ENCODE measurements around the gene SCO2. TPM values are rescaled to one million over a fixed set of nuclear protein-coding genes. Genes with fewer than 3 reads are reported as not detected.

Gene SCO2
- total RNA-seq, 1 experiment from 2014 or later = 1.2 TPM

GRCh38 chr22:50481045-50481439 lies 44.4 kb downstream of the SCO2 start:
- no peak for DNase-seq
- Histone ChIP-seq H3K27me3 (ENCODE audit: control insufficient read depth, insufficient read depth, low read length) (peaks cover 17% of the 10 kb centered on the region), H3K36me3 (replicated peaks; ENCODE audit: control insufficient read depth, insufficient read depth, low read length) (no peaks in the 10 kb centered on the region; the same call in 1 of the 2 replicates), H3K4me3 (ENCODE audit: insufficient read depth, low read depth, low read length) (peak overlapping the region; percentile 71)

- Histone ChIP-seq H3K27me3 (ENCODE audit: control insufficient read depth, insufficient read depth, low read length) (peaks cover 17% of the 10 kb centered on the region), H3K4me3 (ENCODE audit: insufficient read depth, low read depth, low read length) (no peak overlapping the region), H3K36me3 (replicated peaks; ENCODE audit: control insufficient read depth, insufficient read depth, low read length) (no peaks in the 10 kb centered on the region; the same call in 1 of the 2 replicates)
- no peak for DNase-seq
Measured at GRCh38 chr22:50479721-50480120, 45.7 kb downstream of the SCO2 start.

DNA sequence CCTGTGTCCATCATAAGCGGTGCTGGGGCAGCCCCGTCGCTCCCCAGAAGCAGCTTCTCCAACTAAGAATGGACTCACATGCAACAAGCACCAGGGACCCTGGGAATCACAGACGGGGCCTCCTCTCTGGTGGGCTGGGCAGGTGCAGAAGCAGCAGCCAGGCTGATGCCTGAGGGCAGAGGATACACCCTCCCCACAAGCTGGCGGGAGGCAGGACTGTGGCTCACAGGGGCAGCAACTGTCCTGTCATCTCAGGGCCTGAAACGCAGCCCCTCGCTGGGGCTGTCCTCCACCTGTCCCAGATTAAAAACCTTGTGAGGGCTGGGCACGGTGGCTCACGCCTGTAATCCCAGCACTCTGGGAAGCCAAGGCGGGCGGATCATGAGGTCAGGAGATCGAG lies 47.5 kb downstream of the SCO2 start:
- Histone ChIP-seq H3K4me3 (ENCODE audit: insufficient read depth, low read depth, low read length) (no peak overlapping the region), H3K36me3 (replicated peaks; ENCODE audit: control insufficient read depth, insufficient read depth, low read length) (no peaks in the 10 kb centered on the region; the same call in 1 of the 2 replicates), H3K27me3 (ENCODE audit: control insufficient read depth, insufficient read depth, low read length) (peaks cover 17% of the 10 kb centered on the region)
- DNase-seq = no peak

DNA sequence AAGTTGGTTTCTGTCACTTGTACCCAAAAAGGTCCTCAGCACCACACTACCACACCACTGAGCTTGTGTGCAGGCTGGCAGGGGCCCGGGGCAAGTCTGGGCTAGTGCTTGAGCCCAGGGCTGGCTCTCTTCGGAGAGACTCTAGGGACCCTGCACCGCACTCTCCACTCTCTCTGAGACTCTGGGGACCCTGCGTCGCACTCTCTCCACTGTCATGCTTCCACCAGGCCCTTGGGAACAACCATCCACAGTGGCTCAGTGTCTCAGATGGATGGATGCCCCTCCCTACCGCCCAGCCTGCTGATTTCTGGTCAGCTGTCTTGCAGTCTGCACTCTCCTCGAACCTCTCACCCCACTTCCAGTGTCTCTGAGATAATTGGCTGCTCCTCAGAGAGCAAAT lies 48.5 kb downstream of the SCO2 start:
- H3K27me3 ChIP-seq (ENCODE audit: control insufficient read depth, insufficient read depth, low read length) = peaks cover 17% of the 10 kb centered on the region
- H3K4me3 ChIP-seq (ENCODE audit: insufficient read depth, low read depth, low read length) = no peak overlapping the region
- no peaks in the 10 kb centered on the region; the same call in 1 of the 2 replicates for H3K36me3 ChIP-seq (replicated peaks; ENCODE audit: control insufficient read depth, insufficient read depth, low read length)
- DNase-seq = no peak

GRCh38 chr22:50475652-50476002 lies 49.8 kb downstream of the SCO2 start:
- no peak for DNase-seq
- Histone ChIP-seq H3K4me3 (ENCODE audit: insufficient read depth, low read depth, low read length) (no peak overlapping the region), H3K27me3 (ENCODE audit: control insufficient read depth, insufficient read depth, low read length) (peaks cover 11% of the 10 kb centered on the region), H3K36me3 (replicated peaks; ENCODE audit: control insufficient read depth, insufficient read depth, low read length) (no peaks in the 10 kb centered on the region; the same call in 1 of the 2 replicates)

DNA sequence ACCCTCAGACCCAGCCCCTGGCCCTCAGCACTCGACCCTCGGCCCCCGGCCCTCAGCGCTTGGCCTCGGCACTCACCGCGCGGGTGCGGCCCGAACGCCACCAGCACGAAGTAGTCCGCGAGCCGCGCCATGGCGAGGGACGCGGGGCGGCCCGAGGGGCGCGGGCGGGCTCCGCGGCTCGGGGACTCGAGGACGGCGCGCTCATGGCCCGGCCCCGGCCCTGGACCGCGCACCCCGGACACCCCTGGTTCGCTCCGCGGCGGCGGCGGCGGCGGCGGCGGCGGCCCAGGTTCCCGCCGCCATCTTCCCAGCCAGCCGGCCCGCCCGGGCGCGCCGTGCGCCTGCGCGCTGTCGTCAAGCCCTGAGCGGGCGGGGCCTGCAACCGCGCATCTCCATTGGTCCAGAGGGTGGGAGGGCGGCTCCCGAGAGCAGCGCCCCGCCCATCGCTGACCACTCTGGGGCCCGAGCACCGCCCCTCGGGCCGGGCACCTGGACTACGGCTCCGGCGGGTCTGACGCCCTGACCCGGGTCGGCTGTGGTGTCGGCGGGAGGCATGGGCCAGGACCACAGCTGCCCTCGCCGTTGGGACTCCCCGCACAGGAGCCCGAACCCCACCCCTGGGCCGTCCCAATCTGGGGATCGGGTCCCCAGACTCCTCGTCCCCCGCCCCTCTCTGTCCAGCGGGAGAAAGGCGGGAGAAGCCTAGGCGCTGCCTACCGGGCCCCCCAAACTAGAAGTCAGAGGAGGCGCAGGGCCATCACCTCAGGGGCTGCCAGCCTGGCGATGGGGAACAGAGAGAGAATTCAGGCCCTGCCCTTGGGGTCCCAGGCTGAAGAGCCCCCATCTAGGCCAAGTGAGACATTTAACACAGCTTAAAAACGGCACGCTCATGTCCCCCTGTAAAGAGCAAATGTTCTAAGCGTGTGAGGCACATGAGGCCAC lies 50.4 kb downstream of the SCO2 start, which contains the start of gene SBF1:
Gene SBF1, minus strand, starts transcription at position 326 of the 942 bp plus-strand sequence. Its CDS starts 195 bp downstream, at position 131.
- peak within 1 kb of the TSS; percentile 62 for H3K4me3 ChIP-seq (ENCODE audit: insufficient read depth, low read depth, low read length)
- peak; percentile 100 for DNase-seq
- no peaks in the 10 kb centered on the region; the same call in 1 of the 2 replicates for H3K36me3 ChIP-seq (replicated peaks; ENCODE audit: control insufficient read depth, insufficient read depth, low read length)
- peaks cover 5% of the 10 kb centered on the region for H3K27me3 ChIP-seq (ENCODE audit: control insufficient read depth, insufficient read depth, low read length)

DNA sequence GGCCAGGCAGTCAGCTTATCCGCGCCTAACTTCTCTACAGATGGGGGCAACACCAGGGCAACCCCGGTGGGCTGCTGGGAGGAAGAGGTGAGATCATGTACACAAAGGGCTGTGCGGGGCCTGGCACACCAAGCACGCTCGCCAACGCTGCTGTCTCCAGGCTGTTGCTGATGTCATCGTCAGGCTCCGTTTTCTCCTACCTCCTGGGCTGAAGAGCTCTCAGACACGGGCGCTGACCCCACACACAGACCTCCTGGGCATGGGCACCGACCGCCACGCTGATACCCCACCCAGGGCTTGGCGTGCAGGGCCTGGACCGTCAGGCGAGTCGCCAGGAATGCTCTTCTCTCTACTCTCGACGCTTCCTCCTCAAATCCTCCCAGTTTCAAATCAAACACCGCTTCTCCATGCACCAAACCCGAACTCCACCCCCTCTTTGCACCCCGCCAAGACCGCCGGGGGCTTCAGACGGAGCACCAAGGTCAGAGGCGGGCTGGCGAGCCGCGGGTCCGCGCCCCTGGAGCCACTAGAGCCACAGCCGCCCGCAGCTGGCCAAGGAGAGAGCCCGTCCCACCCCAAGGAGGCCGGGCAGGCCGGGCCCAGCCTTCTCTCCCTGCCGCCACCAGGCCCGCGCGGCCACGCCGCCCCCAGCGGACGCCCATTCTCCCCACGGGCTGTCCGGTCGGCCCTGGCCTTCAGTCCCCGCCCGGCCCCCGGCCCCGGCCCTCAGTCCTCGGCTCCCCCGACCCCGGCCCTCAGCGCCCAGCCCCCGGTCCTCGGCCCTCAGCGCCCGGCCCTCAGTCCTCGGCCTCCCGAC lies 51.3 kb downstream of the SCO2 start:
- peak; percentile 89 for DNase-seq
- Histone ChIP-seq H3K4me3 (ENCODE audit: insufficient read depth, low read depth, low read length) (peak overlapping the region; percentile 62), H3K36me3 (replicated peaks; ENCODE audit: control insufficient read depth, insufficient read depth, low read length) (no peaks in the 10 kb centered on the region; the same call in 1 of the 2 replicates), H3K27me3 (ENCODE audit: control insufficient read depth, insufficient read depth, low read length) (no peaks in the 10 kb centered on the region; the same call in 1 of the 2 replicates)

Other genes with a start within 250 kb of the SCO2 start
- gene PLXNB2, start 218.0 kb downstream of the SCO2 start, total RNA-seq (2014; rRNA removed; shearing (Covaris generic)) = 33.4 and 39.8 TPM in 2 replicates
- gene DENND6B, start 198.6 kb downstream of the SCO2 start, total RNA-seq (2014; rRNA removed; shearing (Covaris generic)) = 0.52 and 1.1 TPM in 2 replicates
- gene PPP6R2, start 182.3 kb downstream of the SCO2 start, total RNA-seq (2014; rRNA removed; shearing (Covaris generic)) = 47.0 and 48.7 TPM in 2 replicates
- gene SBF1, start 50.6 kb downstream of the SCO2 start, total RNA-seq (2014; rRNA removed; shearing (Covaris generic)) = 53.8 and 64.4 TPM in 2 replicates
- 3.0 and 3.2 TPM in 2 replicates for gene ADM2, start 44.1 kb downstream of the SCO2 start, total RNA-seq (2014; rRNA removed; shearing (Covaris generic))
- not detected in 2 replicates for gene MIOX, start 38.7 kb downstream of the SCO2 start, total RNA-seq (2014; rRNA removed; shearing (Covaris generic))
- gene LMF2, start 17.9 kb downstream of the SCO2 start, total RNA-seq (2014; rRNA removed; shearing (Covaris generic)) = 19.0 and 28.1 TPM in 2 replicates
- 74.1 and 86.5 TPM in 2 replicates for gene NCAPH2, start 17.4 kb downstream of the SCO2 start, total RNA-seq (2014; rRNA removed; shearing (Covaris generic))
- 0.55 and 1.1 TPM in 2 replicates for gene TYMP, start 4.4 kb upstream of the SCO2 start, total RNA-seq (2014; rRNA removed; shearing (Covaris generic))
- gene KLHDC7B, start 20.3 kb upstream of the SCO2 start, total RNA-seq (2014; rRNA removed; shearing (Covaris generic)) = not detected in 2 replicates
- not detected in 2 replicates for gene SYCE3, start 37.3 kb upstream of the SCO2 start, total RNA-seq (2014; rRNA removed; shearing (Covaris generic))
- gene CPT1B, start 52.8 kb upstream of the SCO2 start, total RNA-seq (2014; rRNA removed; shearing (Covaris generic)) = 24.0 and 27.6 TPM in 2 replicates
- 42.1 and 54.5 TPM in 2 replicates for gene CHKB, start 57.3 kb upstream of the SCO2 start, total RNA-seq (2014; rRNA removed; shearing (Covaris generic))
- 1.7 and 3.4 TPM in 2 replicates for gene MAPK8IP2, start 75.2 kb upstream of the SCO2 start, total RNA-seq (2014; rRNA removed; shearing (Covaris generic))
- 9.5 and 11.3 TPM in 2 replicates for gene ARSA, start 102.6 kb upstream of the SCO2 start, total RNA-seq (2014; rRNA removed; shearing (Covaris generic))
- gene SHANK3, start 147.2 kb upstream of the SCO2 start, total RNA-seq (2014; rRNA removed; shearing (Covaris generic)) = 1.8 and 2.1 TPM in 2 replicates
- 0.07 TPM in 1 of 2 replicates, not detected in the other for gene ACR, start 212.6 kb upstream of the SCO2 start, total RNA-seq (2014; rRNA removed; shearing (Covaris generic))